NCI-H1092 (cell line): ENCODE data around the gene CNTNAP2.
A peak's percentile ranks its signal among the peaks of the same experiment; 100 is the strongest.

Source experiments
- DNase-seq: peaks from one replicate; lab custom pipeline; 2025; lab: John Stamatoyannopoulos, UW

The CNTNAP2 gene

GRCh38 chr7:148148456-148148855, 2031.9 kb downstream of the CNTNAP2 start:
- no peak for DNase-seq

GRCh38 chr7:148149730-148150129, 2033.1 kb downstream of the CNTNAP2 start:
- no peak for DNase-seq

- no peak for DNase-seq
Observed at GRCh38 chr7:148151778-148152177, 2035.2 kb downstream of the CNTNAP2 start.

GRCh38 chr7:148153616-148154284, 2037.1 kb downstream of the CNTNAP2 start:
- DNase-seq, result peak; percentile 98

GRCh38 chr7:148155000-148155399, 2038.4 kb downstream of the CNTNAP2 start:
- no peak for DNase-seq

GRCh38 chr7:148155826-148156225, 2039.2 kb downstream of the CNTNAP2 start:
- DNase-seq, result no peak

GRCh38 chr7:148156233-148156632, 2039.6 kb downstream of the CNTNAP2 start:
- no peak for DNase-seq

- DNase-seq, result no peak
Observed at GRCh38 chr7:148159331-148159730, 2042.7 kb downstream of the CNTNAP2 start.

- no peak for DNase-seq
Observed at GRCh38 chr7:148161776-148162175, 2045.2 kb downstream of the CNTNAP2 start.

GRCh38 chr7:148162808-148163207, 2046.2 kb downstream of the CNTNAP2 start:
- DNase-seq, result no peak

GRCh38 chr7:148163246-148163645, 2046.6 kb downstream of the CNTNAP2 start:
- DNase-seq, result no peak

GRCh38 chr7:148172920-148173319, 2056.3 kb downstream of the CNTNAP2 start:
- DNase-seq, result no peak

GRCh38 chr7:148173369-148173768, 2056.8 kb downstream of the CNTNAP2 start:
- DNase-seq, result peak; percentile 21

GRCh38 chr7:148174376-148174775, 2057.8 kb downstream of the CNTNAP2 start:
- DNase-seq, result no peak

- DNase-seq, result no peak
Observed at GRCh38 chr7:148175512-148175911, 2058.9 kb downstream of the CNTNAP2 start.

GRCh38 chr7:148177972-148178371, 2061.4 kb downstream of the CNTNAP2 start:
- DNase-seq, result no peak

GRCh38 chr7:148180075-148180474, 2063.5 kb downstream of the CNTNAP2 start:
- no peak for DNase-seq

- DNase-seq, result no peak
Observed at GRCh38 chr7:148182264-148182663, 2065.7 kb downstream of the CNTNAP2 start.

GRCh38 chr7:148185041-148185440, 2068.4 kb downstream of the CNTNAP2 start:
- DNase-seq, result no peak

- no peak for DNase-seq
Observed at GRCh38 chr7:148187471-148187870, 2070.9 kb downstream of the CNTNAP2 start.

- peak; percentile 80 for DNase-seq
Observed at GRCh38 chr7:148191391-148192065, 2074.9 kb downstream of the CNTNAP2 start.

- DNase-seq, result no peak
Observed at GRCh38 chr7:148192491-148192890, 2075.9 kb downstream of the CNTNAP2 start.

- no peak for DNase-seq
Observed at GRCh38 chr7:148201992-148202391, 2085.4 kb downstream of the CNTNAP2 start.
